GM18868 (cell line): ENCODE results near the gene FAM83C.

Experiments used
- ATAC-seq: cut with Tn5 transposase; IDR thresholded peaks from one replicate; pipeline ENCODE4 v1.9.1; 2021; ENCODE audit warnings: mild to moderate bottlenecking, moderate library complexity; ENCODE audit not compliant: unreplicated experiment

The FAM83C gene

DNA sequence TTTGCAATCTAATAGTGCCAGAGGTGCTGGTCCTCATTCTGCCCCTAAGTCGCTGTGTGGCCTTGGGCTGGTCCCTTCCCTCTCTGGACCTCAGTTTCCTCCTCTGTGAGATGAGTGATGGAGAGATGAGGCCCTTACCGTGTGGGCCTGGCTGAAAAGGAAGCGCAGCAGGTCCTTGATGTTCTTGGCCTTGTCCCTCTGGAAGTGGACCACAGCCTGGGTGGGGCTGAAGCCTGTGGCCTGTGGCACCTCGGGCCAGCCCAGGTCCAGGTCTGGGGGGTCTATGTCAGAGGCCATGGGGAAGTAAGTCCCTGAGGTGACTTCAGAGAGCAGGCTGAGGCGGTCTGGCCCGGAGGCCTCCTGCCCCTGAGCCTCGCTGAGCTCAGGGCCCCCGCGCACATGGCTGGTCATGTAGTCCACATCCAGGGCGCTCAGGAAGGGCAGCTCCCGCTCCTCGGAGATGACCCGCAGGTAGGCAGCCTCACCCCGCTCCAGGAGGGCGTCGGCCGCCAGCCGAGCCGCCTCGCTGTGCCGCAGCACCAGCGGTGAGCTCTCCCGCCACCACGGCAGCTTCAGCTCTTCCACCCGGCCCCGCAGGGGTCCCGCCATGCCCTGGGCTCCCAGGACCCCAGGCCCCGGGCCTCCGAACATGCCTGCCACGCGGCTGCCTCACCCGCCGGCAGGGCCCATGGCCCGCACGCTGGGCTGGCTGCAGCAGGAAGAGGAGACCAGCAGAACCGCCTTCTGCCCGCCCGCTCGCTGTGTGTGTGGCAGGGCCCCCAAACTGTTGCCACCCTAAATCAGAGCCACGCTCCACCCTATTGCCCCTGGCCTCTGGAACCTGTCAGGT lies at the start of gene FAM83C:
Gene FAM83C, minus strand, starts transcription at position 772 of the 850 bp plus-strand sequence. Its CDS starts 121 bp downstream, at position 651.
- ATAC-seq, result no peak

- no peak for ATAC-seq
Measured at GRCh38 chr20:35341366-35342028, 49.3 kb upstream of the FAM83C start.

- ATAC-seq, result no peak
Measured at GRCh38 chr20:35340436-35340835, 48.2 kb upstream of the FAM83C start.

DNA sequence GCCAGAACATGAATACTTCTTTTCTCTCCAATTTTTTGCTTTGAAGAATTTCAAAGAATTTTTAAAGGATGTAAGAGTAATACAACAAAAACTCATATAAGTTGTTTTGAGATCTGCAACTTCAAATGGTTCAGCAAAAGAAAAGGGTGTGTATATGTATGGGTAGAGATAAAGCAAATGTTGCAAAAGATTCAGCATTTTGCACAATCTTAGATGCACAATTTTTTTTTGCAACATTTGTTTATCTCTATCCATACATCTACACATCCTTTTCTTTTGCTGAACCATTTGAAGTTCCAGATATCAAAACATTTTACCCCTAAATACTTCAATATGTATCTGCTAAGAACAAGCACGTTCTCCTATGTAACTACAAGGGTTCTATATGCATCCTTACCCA lies 47.4 kb upstream of the FAM83C start:
- no peak for ATAC-seq

DNA sequence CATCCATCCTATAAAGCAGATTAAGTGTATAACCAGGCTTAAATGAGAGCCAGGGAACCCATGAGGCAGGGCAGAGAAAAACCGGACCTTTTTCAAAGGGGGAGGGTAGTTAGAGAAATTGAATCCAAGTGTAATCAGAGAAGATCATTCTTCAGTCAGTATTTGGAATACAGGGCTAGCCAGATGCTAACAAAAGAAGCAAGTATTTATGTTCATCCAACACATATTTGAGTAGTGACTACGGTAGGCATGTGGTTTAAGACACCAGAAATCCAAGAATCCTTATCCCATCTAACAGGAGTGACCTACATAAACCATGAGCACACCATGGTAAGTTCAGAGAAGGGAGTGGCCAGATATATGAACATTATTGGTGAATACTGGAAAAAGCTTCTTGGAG lies 46.8 kb upstream of the FAM83C start:
- no peak for ATAC-seq

GRCh38 chr20:35334311-35335101 lies 42.3 kb upstream of the FAM83C start:
- no peak for ATAC-seq

DNA sequence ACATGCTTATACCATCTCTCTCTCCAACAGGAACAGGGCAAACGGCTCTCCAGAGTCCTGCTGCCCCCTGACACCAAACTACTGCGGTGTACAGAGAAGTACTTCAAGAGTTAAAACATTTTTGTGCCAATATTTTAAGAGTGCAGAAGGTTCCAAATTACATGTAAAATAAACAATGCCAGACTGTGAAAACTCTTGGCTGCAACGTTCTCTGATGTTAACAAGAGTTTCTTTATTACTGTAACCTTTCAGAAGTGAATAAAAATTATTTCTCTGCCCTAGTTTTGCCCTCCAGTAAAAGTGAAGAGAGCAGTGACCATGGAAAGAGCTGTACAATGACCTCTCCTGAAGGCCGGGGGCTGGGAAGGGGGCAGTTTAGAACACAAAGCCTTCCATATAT lies 41.4 kb upstream of the FAM83C start:
- no peak for ATAC-seq

DNA sequence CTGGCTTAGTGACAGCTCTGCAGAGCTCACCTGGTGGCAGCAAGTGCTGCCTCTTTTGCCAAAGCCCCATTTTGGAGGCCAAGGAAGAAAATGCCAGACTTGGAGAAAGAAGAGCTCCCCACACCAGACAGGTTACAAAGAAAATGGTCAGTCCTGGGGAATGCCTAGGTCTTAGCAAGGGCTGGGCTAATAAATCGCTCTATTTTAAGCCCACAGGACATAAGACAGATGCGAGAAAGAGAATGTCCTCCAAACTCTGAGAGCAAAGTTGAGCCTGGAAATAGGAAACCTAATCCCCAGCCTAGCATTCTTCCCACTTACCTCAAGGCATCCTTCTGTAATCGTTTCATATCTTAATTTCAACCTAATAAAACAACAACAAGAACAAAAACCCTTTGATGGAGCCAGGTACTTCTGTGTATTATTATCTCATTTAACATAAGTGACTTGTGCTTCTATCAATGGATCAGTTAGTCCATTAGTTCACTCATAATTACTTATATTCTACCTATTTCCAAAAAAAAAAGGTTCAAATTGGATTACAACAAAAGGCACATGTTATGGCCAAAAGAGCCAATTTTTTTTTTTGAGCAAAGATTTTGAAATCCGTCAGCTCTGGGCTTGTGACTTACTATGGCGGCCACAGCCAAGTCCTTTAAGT lies 40.4 kb upstream of the FAM83C start:
- no peak for ATAC-seq

GRCh38 chr20:35329435-35330139 lies 37.4 kb upstream of the FAM83C start:
- ATAC-seq, result no peak

GRCh38 chr20:35328689-35329088 lies 36.5 kb upstream of the FAM83C start:
- no peak for ATAC-seq

- ATAC-seq, result no peak
Measured at GRCh38 chr20:35328095-35328685, 36.0 kb upstream of the FAM83C start.

DNA sequence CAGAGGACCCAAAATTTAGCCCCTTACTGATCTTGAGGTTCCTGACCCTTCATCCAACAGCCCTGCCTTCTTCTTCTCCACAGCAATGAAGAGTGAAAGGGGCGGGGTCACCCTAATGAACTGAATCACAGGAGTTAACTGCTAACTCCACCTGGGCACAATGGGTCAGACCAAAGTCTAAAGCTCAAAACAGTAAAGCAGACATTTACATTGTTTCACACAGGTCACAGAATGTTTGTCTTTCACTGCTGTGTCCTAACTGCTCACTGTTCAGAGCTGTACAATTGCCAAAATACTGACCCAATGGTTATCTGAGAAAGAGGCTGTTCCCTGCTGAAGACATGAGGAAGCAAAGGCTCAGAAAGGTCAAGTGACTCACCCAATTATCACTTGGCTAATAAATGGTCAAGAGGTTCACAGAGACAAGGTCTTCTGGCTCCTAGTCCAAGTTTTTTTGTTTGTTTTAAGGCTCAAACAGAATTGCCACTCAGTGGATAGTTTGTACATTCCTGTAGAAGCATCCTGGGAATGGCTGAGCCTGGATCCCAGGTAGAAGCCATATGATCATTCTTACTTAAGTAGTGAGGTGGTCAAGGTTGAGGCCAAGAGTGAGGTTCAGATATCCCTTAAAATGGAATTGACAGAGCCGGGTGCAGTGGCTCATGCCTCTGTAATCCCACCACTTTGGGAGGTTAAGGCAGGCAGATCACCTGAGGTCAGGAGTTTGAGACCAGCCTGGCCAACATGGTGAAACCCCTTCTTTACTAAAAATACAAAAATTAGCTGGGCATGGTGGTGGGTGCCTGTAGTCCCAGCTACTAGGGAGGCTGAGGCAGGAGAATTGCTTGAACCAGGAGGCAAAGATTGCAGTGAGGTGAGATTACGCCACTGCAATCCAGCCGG lies 35.1 kb upstream of the FAM83C start:
- no peak for ATAC-seq

DNA sequence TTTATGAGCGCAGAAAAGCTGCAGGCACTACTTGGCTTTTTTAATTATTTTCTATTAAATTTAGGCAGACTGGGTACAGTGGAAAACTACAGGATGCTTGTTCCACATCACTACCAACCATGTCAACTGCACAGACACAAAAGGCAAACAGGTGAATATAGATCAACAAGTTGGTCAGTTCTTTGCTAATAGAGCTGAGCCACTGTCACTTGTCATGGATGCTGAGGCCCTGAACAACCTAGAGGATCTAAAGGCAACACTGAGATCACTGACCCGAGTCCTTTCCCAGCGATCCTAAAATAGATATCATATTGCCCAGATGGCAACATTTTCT lies 34.5 kb upstream of the FAM83C start:
- ATAC-seq, result no peak

DNA sequence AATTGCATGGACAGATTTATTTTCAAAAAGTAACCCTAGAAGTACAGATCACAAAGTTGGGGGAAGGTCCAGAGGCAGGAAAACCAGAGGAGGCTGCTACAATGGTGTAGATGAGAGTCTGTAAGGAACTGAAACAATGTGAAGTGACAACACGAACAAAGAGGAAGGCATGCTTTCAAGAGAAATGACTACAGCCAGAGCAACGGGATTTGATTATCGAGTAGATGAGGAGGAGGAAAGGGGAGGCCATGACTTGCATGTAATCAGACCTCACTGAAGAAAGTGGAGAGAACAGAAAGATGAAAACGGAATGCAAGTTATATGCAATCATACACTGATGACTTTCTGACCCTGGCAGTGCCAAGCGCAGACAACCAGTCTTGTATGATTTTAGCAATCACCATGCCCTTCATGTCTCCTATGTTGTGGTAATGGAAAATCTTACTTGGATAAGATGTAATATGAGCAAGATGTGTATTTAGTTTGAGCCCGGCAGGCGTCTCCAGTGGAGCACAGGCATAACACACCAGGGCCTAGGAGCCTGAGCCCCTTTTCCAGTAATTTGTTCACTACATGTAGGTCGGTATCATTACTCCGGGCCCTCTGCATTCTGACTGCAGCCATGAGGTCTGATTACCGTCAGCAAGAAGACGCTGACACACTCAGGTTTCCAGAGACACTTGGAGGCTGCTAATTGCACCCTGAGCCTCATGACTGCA lies 34.0 kb upstream of the FAM83C start:
- ATAC-seq, result no peak

DNA sequence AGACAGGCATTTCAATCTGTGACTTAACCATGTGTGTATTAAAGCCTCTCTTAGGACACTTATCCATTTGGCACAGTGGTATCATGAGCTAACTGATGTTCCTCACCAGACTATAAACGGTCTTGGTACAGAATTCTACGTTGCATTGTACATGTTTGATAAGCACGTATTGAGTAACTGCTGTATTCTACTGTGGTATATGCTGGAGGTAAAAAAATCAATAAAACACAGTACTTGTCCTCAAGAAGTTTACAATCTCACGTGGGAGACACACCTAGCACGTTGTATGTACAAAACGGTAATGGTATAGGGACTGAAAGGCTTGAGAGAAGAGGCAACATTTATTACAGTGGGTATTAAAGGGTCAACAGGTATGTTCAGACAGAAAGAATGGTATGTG lies 33.2 kb upstream of the FAM83C start:
- ATAC-seq, result no peak

GRCh38 chr20:35320396-35321126 lies 28.3 kb upstream of the FAM83C start:
- ATAC-seq, result no peak

DNA sequence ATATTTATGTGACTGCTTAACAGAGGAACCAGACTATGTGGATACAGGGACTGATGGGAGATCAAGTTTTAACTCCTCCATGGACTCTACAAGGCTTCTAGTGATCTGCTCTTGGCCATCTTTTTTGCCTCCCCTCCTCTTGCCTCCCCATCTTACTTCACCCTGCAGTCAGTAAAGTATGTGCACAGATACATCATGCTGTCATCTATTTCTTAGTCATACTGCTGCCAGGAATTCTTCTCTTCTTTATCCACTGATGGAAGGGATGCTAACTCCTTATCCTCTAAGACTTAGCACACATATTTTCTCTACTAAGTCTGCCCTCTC lies 27.6 kb upstream of the FAM83C start:
- ATAC-seq, result no peak
